Stomach smooth muscle (tissue), 2 donors: ENCODE data around the gene CDH23.
A peak's percentile ranks its signal among the peaks of the same experiment; 100 is the strongest.

ENCODE experiments used
- H3K27ac ChIP-seq: one replicate; pipeline ENCODE4 v1.7.0; 2013; ENCODE audit warnings: mild to moderate bottlenecking, low read length, inconsistent platforms
- H3K27me3 ChIP-seq, 2 donors: one replicate each; pipeline ENCODE4 v1.7.0; 2013; ENCODE audit warnings: low read length in 2 of 2; ENCODE audit not compliant: insufficient read depth in 2 of 2, control insufficient read depth in 1 of 2
- H3K36me3 ChIP-seq, 2 donors: one replicate each; pipeline ENCODE4 v1.7.0; 2013; ENCODE audit warnings: low read length in 2 of 2; ENCODE audit not compliant: control insufficient read depth in 2 of 2, insufficient read depth in 2 of 2
- H3K4me1 ChIP-seq: one replicate; pipeline ENCODE4 v1.7.0; 2013; ENCODE audit warnings: low read length; ENCODE audit not compliant: control insufficient read depth, insufficient read depth
- H3K4me3 ChIP-seq, 2 donors: one replicate each; pipeline ENCODE4 v1.7.0; 2013; ENCODE audit warnings: low read length in 2 of 2
- H3K9ac ChIP-seq, 2 donors: one replicate each; pipeline ENCODE4 v1.7.0; 2013; ENCODE audit warnings: low read length in 2 of 2, mild to moderate bottlenecking in 1 of 2
- H3K9me3 ChIP-seq, 2 donors: one replicate each; pipeline ENCODE4 v1.7.0; 2013; ENCODE audit warnings: low read length in 2 of 2; ENCODE audit not compliant: control insufficient read depth in 2 of 2
- donor health status: healthy.
- donor health status: Pancreatic carcinoma.

The CDH23 gene

DNA sequence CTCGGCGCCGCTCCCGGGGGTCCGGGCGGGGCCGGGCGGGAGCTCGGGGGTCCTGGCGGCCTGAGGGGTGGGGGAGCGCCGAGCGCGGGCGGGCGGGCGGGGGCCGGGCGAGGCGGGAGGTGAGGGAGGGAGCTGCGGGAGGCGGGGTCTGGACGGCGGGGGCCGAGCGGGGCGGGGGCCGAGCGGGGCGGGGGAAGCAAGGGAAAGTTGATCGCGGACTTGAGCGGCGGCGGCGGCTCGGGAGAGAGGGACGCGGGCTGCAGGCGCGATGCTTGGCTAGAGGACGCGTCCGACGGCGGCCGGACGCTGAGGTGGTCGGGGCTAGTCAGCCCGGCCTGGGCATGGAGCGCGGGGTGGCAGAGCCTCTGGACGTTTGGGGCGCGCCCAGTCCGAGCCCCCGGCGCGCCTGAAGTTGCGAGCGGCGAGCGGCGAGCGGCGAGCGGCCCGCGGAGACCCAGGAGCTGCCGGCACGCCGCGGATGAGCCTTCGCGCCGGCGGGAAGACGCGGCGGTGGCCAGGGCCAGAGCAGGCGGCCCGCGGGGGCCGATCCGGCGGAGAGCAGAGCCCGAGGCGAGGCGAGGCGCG lies at the start of gene CDH23:
TSS of gene CDH23 (plus strand) at position 210 of the 585 bp plus-strand sequence. CDS start 42,912 bp downstream, outside the sequence.
- Histone ChIP-seq H3K4me1 (peaks cover 21% of the 10 kb centered on the region), H3K27ac (no peak within 1 kb of the TSS), H3K36me3 (no peaks in the 10 kb centered on the region), H3K27me3 (peaks cover 23 to 35% of the 10 kb centered on the region in 2 donors), H3K4me3 (peak within 1 kb of the TSS; percentile 5 to 75), H3K9me3 (no peaks in the 10 kb centered on the region), H3K9ac (peak within 1 kb of the TSS in 1 of 2 donors; percentile 29)

DNA sequence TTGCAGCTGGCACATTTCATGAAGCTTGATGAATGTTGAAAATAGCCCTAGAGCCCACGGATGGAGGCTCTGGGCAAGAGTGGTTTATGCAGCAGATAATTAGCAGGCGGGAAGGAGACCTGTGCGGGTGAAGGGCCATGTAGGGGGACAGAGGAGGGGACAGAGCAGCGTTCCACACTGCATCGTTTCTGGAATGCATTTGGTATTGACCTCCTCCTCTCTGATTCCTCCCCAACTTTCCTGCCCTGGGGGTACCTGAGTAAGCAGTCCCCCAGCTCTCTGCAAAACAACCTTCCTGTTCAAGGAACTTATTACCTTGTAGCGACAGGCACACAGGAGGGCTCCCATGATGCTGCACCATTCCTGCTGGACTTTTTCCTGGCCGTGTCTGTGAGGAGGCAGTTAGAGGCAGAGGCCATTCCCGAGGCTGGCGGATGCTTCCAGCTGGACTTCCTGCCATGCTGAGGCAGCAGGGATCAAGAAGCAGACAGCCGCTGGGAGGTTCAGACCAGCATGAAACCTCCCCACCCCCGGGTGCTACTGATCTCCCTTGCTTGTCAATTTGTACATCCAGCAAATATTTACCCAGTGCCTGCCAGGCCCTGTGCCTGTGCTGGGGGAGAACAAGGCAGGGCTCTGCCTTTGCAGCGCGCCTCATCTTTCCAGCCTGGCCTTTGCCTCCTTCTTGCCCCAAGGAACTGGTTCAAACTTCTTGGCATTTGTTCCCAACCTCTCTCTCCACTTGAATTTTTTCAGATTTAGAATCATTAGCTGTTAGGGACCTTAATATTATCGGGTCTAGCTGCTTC lies 48.9 kb upstream of the CDH23 start:
- Histone ChIP-seq H3K27me3 (no peaks in the 10 kb centered on the region), H3K9me3 (no peaks in the 10 kb centered on the region), H3K4me3 (no peak overlapping the region), H3K27ac (no peak overlapping the region), H3K36me3 (peaks cover 4 to 7% of the 10 kb centered on the region in 2 donors), H3K9ac (no peak overlapping the region), H3K4me1 (no peaks in the 10 kb centered on the region)

- Histone ChIP-seq H3K27me3 (no peaks in the 10 kb centered on the region), H3K4me1 (no peaks in the 10 kb centered on the region), H3K9me3 (no peaks in the 10 kb centered on the region), H3K27ac (no peak overlapping the region), H3K4me3 (no peak overlapping the region), H3K9ac (no peak overlapping the region), H3K36me3 (peaks cover 6 to 8% of the 10 kb centered on the region in 2 donors)
These were observed 47.9 kb upstream of the CDH23 start for GRCh38 chr10:71348850-71349249.

- no peaks in the 10 kb centered on the region for H3K9me3 ChIP-seq
- peaks cover 7 to 8% of the 10 kb centered on the region in 2 donors for H3K36me3 ChIP-seq
- no peaks in the 10 kb centered on the region for H3K27me3 ChIP-seq
- H3K4me3 ChIP-seq, result no peak overlapping the region
- H3K4me1 ChIP-seq, result no peaks in the 10 kb centered on the region
- H3K9ac ChIP-seq, result no peak overlapping the region
- H3K27ac ChIP-seq, result no peak overlapping the region
These were observed 47.3 kb upstream of the CDH23 start for GRCh38 chr10:71349406-71349805.

GRCh38 chr10:71351087-71351486 lies 45.6 kb upstream of the CDH23 start:
- peaks cover 12 to 14% of the 10 kb centered on the region in 2 donors for H3K36me3 ChIP-seq
- H3K4me3 ChIP-seq, result no peak overlapping the region
- no peaks in the 10 kb centered on the region for H3K4me1 ChIP-seq
- no peak overlapping the region for H3K27ac ChIP-seq
- no peaks in the 10 kb centered on the region for H3K27me3 ChIP-seq
- no peaks in the 10 kb centered on the region for H3K9me3 ChIP-seq
- H3K9ac ChIP-seq, result no peak overlapping the region

DNA sequence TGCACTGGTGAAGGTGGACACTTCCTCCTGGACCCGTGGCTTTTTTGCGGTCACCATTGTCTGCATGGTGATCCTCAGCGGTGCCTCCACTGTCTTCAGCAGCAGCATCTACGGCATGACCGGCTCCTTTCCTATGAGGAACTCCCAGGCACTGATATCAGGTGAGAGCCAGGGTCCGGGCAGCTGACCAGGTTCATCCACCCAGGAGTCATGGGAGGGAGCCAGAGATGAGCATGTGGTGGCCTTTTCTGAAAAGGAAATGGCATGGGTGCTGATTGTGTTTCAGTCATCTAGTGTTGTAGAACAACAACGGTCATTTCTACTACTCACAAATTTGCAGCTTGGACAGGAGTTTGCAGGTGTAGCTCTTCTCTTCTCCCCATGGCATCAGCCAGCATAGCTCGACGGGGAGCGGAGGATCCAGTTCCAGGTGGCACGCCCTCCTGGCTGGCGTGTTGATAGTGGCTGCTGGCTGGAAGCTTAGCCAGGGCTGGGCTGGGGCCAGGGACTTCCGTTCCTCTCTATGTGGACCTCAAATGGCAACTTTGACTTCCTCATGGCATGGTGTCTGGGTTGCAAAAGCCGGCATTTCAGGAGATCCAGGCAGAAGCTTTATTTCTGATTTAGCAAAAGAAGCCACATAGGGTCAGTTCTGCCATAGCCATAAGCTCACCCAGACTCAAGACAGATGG lies 44.9 kb upstream of the CDH23 start:
- no peaks in the 10 kb centered on the region for H3K27me3 ChIP-seq
- H3K9ac ChIP-seq, result no peak overlapping the region
- no peaks in the 10 kb centered on the region for H3K4me1 ChIP-seq
- peaks cover 17 to 18% of the 10 kb centered on the region in 2 donors for H3K36me3 ChIP-seq
- no peak overlapping the region for H3K27ac ChIP-seq
- H3K9me3 ChIP-seq, result no peaks in the 10 kb centered on the region
- H3K4me3 ChIP-seq, result no peak overlapping the region

DNA sequence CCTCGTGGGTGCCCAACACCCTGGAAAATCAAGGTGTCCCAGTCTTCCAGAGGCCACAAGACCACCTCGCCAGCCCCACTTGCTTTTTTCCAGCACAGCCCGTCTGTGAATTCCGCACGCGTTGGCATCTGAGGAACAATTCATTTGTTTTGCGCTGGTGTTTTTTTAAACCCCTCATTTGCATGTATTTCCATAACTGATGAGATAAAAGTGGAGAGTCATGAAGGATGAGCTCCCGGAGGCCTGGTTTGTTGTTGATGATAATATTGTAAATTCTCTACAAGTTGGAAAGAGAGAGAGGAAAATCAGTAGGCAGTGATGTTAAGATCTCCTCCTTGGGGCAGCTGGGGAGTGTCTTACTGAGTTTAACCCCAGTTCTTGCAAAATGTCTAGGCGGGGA lies 43.1 kb upstream of the CDH23 start:
- no peak overlapping the region for H3K4me3 ChIP-seq
- no peaks in the 10 kb centered on the region for H3K4me1 ChIP-seq
- H3K36me3 ChIP-seq, result peaks cover 19 to 24% of the 10 kb centered on the region in 2 donors

GRCh38 chr10:71354776-71355175 lies 41.9 kb upstream of the CDH23 start:
- no peaks in the 10 kb centered on the region for H3K9me3 ChIP-seq
- H3K27ac ChIP-seq, result no peak overlapping the region
- H3K36me3 ChIP-seq, result peaks cover 19 to 24% of the 10 kb centered on the region in 2 donors
- H3K4me1 ChIP-seq, result no peaks in the 10 kb centered on the region
- H3K9ac ChIP-seq, result no peak overlapping the region
- no peak overlapping the region for H3K4me3 ChIP-seq
- no peaks in the 10 kb centered on the region for H3K27me3 ChIP-seq

More for the DNA sequence above, 43.1 kb upstream of the CDH23 start:
- Histone ChIP-seq H3K27me3 (no peaks in the 10 kb centered on the region), H3K9me3 (no peaks in the 10 kb centered on the region), H3K9ac (no peak overlapping the region), H3K27ac (no peak overlapping the region)

- H3K9me3 ChIP-seq, result no peaks in the 10 kb centered on the region
- no peak overlapping the region for H3K27ac ChIP-seq
- no peak overlapping the region for H3K9ac ChIP-seq
- no peaks in the 10 kb centered on the region for H3K4me1 ChIP-seq
- H3K4me3 ChIP-seq, result no peak overlapping the region
- peaks cover 19 to 24% of the 10 kb centered on the region in 2 donors for H3K36me3 ChIP-seq
- H3K27me3 ChIP-seq, result no peaks in the 10 kb centered on the region
These were observed 40.8 kb upstream of the CDH23 start for GRCh38 chr10:71355886-71356285.

- Histone ChIP-seq H3K9me3 (no peaks in the 10 kb centered on the region), H3K27me3 (no peaks in the 10 kb centered on the region), H3K27ac (no peak overlapping the region), H3K9ac (no peak overlapping the region), H3K4me3 (no peak overlapping the region), H3K4me1 (no peaks in the 10 kb centered on the region), H3K36me3 (peaks cover 16 to 23% of the 10 kb centered on the region in 2 donors)
These were observed 38.9 kb upstream of the CDH23 start for GRCh38 chr10:71357792-71358265.
